DND-41 (cell line): ENCODE data around the gene GLE1.
"Not testable (repeated sequence)": the region's sequence is repeated elsewhere in the genome, so short reads cannot be mapped to it uniquely, and the experiment has no call there.

ENCODE experiments used
- ATAC-seq: fragments of 200-7000 bp; cut with Tn5 transposase; 3 replicates; pipeline ENCODE4 v1.9.1; 2021; ENCODE audit warnings: low read depth; ENCODE audit not compliant: insufficient read depth
- DNase-seq: peaks from one replicate; pipeline ENCODE4 v3.0.0-alpha.2; 2020
- H2AFZ ChIP-seq: 2 replicates; pipeline ENCODE4 v1.6.0; 2012; ENCODE audit warnings: low read depth, low read length
- H3K27ac ChIP-seq: 2 replicates; pipeline ENCODE4 v1.5.1; 2012; ENCODE audit warnings: low read length, inconsistent platforms
- H3K27me3 ChIP-seq: fragments of 200-600 bp; sonication (generic); 2 replicates; pipeline ENCODE4 v1.6.0; 2012; ENCODE audit warnings: low read length, mild to moderate bottlenecking, inconsistent platforms; ENCODE audit not compliant: insufficient read depth, poor library complexity
- H3K36me3 ChIP-seq: 2 replicates; pipeline ENCODE4 v1.5.1; 2012; ENCODE audit warnings: low read length, inconsistent platforms; ENCODE audit not compliant: insufficient read depth
- H3K4me1 ChIP-seq: 2 replicates; pipeline ENCODE4 v1.5.1; 2012; ENCODE audit warnings: mild to moderate bottlenecking, low read length; ENCODE audit not compliant: insufficient read depth
- H3K4me2 ChIP-seq: 2 replicates; pipeline ENCODE4 v1.6.0; 2012; ENCODE audit warnings: mild to moderate bottlenecking, moderate library complexity, low read length, inconsistent platforms; ENCODE audit not compliant: insufficient read depth
- H3K4me3 ChIP-seq, 2 experiments: fragments of 200-600 bp in 1 of 2; shearing (Covaris generic) in 1 of 2; 2 replicates each; pipeline ENCODE4 v1.5.1; 2012 to 2016; ENCODE audit warnings: inconsistent platforms in 2 of 2, low read length in 2 of 2, mild to moderate bottlenecking in 2 of 2, low read depth in 1 of 2, moderate library complexity in 1 of 2
- H3K79me2 ChIP-seq: 2 replicates; pipeline ENCODE4 v1.6.0; 2012; ENCODE audit warnings: low read length, inconsistent platforms; ENCODE audit not compliant: insufficient read depth
- H3K9ac ChIP-seq: 2 replicates; pipeline ENCODE4 v1.6.0; 2012; ENCODE audit warnings: low read depth, mild to moderate bottlenecking, inconsistent platforms, low read length, moderate library complexity
- H3K9me3 ChIP-seq: 2 replicates; pipeline ENCODE4 v1.5.1; 2012; ENCODE audit warnings: low read length, moderate library complexity, mild to moderate bottlenecking, inconsistent platforms; ENCODE audit not compliant: insufficient read depth, severe bottlenecking
- H4K20me1 ChIP-seq: 2 replicates; pipeline ENCODE4 v1.6.0; 2012; ENCODE audit warnings: low read length; ENCODE audit not compliant: insufficient read depth
- CTCF ChIP-seq: IDR thresholded peaks from 2 replicates; pipeline ENCODE4 v1.5.1; 2012; ENCODE audit warnings: borderline replicate concordance, low read length, moderate library complexity, mild to moderate bottlenecking; ENCODE audit not compliant: poor library complexity, severe bottlenecking; ENCODE audit errors: extremely low read depth
- EZH2 ChIP-seq: IDR thresholded peaks from 3 replicates; pipeline ENCODE4 v1.6.1; 2012; ENCODE audit warnings: borderline replicate concordance, low read depth, mild to moderate bottlenecking, moderate library complexity, low read length, inconsistent platforms; ENCODE audit not compliant: severe bottlenecking

GLE1 gene

DNA sequence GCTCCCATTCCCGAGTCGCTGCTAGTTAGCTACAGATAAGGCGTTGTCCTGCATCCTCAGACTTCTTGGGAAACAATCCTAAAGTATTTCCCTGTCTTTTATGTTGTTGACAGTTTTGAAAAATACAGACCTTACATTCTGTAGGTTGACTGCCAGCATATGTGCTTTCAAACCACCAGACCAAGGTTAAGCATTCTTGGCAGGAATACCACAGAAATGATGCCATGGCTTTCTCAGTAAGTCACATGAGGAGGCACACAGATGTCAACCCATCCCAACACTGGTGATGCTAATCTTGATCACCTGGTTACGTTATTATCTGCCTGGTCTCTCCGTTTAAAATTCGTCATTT is 871 bp downstream of the GLE1 start:
- H3K36me3 ChIP-seq, result peaks cover 28% of the 10 kb centered on the region
- TF ChIP-seq CTCF (no peak), EZH2 (no peak)

GRCh38 chr9:128505906-128506305 is 1.4 kb downstream of the GLE1 start:
- not testable (repeated sequence) for H3K27ac ChIP-seq, DNase-seq, H4K20me1 ChIP-seq, ATAC-seq, H3K9me3 ChIP-seq, H2AFZ ChIP-seq, H3K27me3 ChIP-seq
- Histone ChIP-seq H3K79me2 (peaks cover 30% of the 10 kb centered on the region), H3K36me3 (peaks cover 27% of the 10 kb centered on the region), H3K4me3 (peak overlapping the region in 1 of 2 experiments; percentile 83; a peak in 2 of 4 replicates), H3K4me1 (peaks cover 23% of the 10 kb centered on the region), H3K4me2 (peak overlapping the region; percentile 67; the same call in 1 of the 2 replicates), H3K9ac (peak overlapping the region; percentile 68; the same call in 1 of the 2 replicates)

More for the DNA sequence above, 871 bp downstream of the GLE1 start:
- H2AFZ ChIP-seq, result no peak overlapping the region
- peak overlapping the region; percentile 78 for H3K27ac ChIP-seq
- ATAC-seq (no peak), DNase-seq (no peak)
- H3K9me3 ChIP-seq, result no peaks in the 10 kb centered on the region
- peaks cover 30% of the 10 kb centered on the region for H3K79me2 ChIP-seq
- H3K9ac ChIP-seq, result peak overlapping the region; percentile 68
- H3K27me3 ChIP-seq, result no peaks in the 10 kb centered on the region
- H3K4me2 ChIP-seq, result peak overlapping the region; percentile 67
- H3K4me1 ChIP-seq, result peaks cover 23% of the 10 kb centered on the region
- H4K20me1 ChIP-seq, result no peaks in the 10 kb centered on the region
- H3K4me3 ChIP-seq, result peak overlapping the region; percentile 80 to 83; a peak in 3 of 4 replicates

DNA sequence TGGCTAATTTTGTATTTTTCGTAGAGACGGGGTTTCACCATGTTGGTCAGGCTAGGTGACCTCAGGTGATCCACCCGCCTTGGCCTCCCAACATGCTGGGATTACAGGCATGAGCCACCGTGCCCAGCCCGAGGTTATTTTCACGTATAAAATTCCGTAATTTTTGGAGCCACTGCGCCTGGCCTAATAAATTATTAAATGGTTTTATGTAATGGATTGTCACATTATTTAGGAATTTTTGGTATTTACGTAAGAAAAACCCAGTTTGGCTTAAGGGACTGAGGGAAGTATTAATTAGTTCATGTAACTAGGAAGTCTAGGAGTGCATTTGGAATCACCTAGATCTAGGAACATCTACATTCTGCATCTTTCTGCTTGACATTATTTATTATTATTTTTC is 8.3 kb downstream of the GLE1 start:
- Histone ChIP-seq H3K4me1 (no peaks in the 10 kb centered on the region), H3K36me3 (peaks cover 65% of the 10 kb centered on the region), H3K9me3 (no peaks in the 10 kb centered on the region), H3K9ac (no peak overlapping the region), H3K27me3 (no peaks in the 10 kb centered on the region), H3K4me2 (no peak overlapping the region), H2AFZ (no peak overlapping the region), H3K79me2 (peaks cover 10% of the 10 kb centered on the region; the same call in 1 of the 2 replicates), H4K20me1 (no peaks in the 10 kb centered on the region), H3K27ac (no peak overlapping the region), H3K4me3 (no peak overlapping the region)
- TF ChIP-seq EZH2 (no peak), CTCF (no peak)
- DNase-seq (no peak), ATAC-seq (no peak)

DNA sequence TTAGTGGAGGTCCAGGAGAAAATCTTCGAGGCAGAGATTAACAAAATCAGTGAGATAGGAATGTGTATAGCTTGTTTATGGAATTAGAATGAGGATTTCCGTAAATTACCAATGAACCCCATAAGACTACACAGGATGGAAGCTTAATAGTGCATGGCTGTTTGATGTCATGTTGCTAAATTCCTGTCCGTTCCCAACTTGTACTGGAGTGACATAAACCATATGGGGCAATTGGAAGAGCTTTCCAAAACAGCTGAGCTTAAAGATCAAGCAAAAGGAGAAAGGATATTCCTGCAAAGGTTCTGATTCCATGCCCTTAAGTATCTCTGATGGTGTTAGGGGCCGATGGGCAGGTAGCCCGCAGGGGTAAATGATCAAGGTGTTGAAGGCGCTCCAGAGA is 17.4 kb downstream of the GLE1 start:
- Histone ChIP-seq H3K27ac (no peak overlapping the region), H3K4me2 (no peak overlapping the region), H3K9me3 (no peaks in the 10 kb centered on the region), H3K9ac (no peak overlapping the region), H3K79me2 (0 out of 2 replicates have a peak, but pooled peaks cover 3% of the 10 kb centered on the region), H2AFZ (no peak overlapping the region), H3K4me1 (no peaks in the 10 kb centered on the region), H3K27me3 (no peaks in the 10 kb centered on the region), H3K36me3 (peaks cover 71% of the 10 kb centered on the region), H3K4me3 (no peak overlapping the region), H4K20me1 (no peaks in the 10 kb centered on the region)
- ATAC-seq (no peak), DNase-seq (no peak)
- TF ChIP-seq CTCF, result no peak
- TF ChIP-seq EZH2, result no peak
